ENCODE data around the gene AKTIP.
A peak's percentile ranks its signal among the peaks of the same experiment; 100 is the strongest.
"Not testable (repeated sequence)": the region's sequence is repeated elsewhere in the genome, so short reads cannot be mapped to it uniquely, and the experiment has no call there.

The AKTIP gene

GRCh38 chr16:53517851-53518250, 14.8 kb upstream of the AKTIP start:
- DNase-seq (ENCODE audit: extremely low read depth in 1 of 2, low read depth in 1 of 2) = no peak

- no peak for DNase-seq (ENCODE audit: extremely low read depth in 1 of 2, low read depth in 1 of 2)
Measured at GRCh38 chr16:53515811-53516210, 12.8 kb upstream of the AKTIP start.

- no peak for DNase-seq (ENCODE audit: extremely low read depth in 1 of 2, low read depth in 1 of 2)
Measured at GRCh38 chr16:53515259-53515658, 12.2 kb upstream of the AKTIP start.

GRCh38 chr16:53512795-53513194, 9.8 kb upstream of the AKTIP start:
- not testable (repeated sequence) for DNase-seq (ENCODE audit: extremely low read depth in 1 of 2, low read depth in 1 of 2)

GRCh38 chr16:53511403-53512280, 8.6 kb upstream of the AKTIP start:
- no peak for DNase-seq (ENCODE audit: extremely low read depth in 1 of 2, low read depth in 1 of 2)

- DNase-seq (ENCODE audit: extremely low read depth in 1 of 2, low read depth in 1 of 2) = no peak
Measured at GRCh38 chr16:53511084-53511402, 8.0 kb upstream of the AKTIP start.

- DNase-seq (ENCODE audit: extremely low read depth in 1 of 2, low read depth in 1 of 2) = no peak
Measured at GRCh38 chr16:53510704-53511070, 7.7 kb upstream of the AKTIP start.

GRCh38 chr16:53509906-53510703, 7.1 kb upstream of the AKTIP start:
- DNase-seq (ENCODE audit: extremely low read depth in 1 of 2, low read depth in 1 of 2) = peak in 1 of 2 donors; percentile 31

GRCh38 chr16:53507464-53508179, 4.6 kb upstream of the AKTIP start:
- no peak for DNase-seq (ENCODE audit: extremely low read depth in 1 of 2, low read depth in 1 of 2)

GRCh38 chr16:53506254-53506653, 3.2 kb upstream of the AKTIP start:
- no peak for DNase-seq (ENCODE audit: extremely low read depth in 1 of 2, low read depth in 1 of 2)

- DNase-seq (ENCODE audit: extremely low read depth in 1 of 2, low read depth in 1 of 2) = no peak
Measured at GRCh38 chr16:53504665-53505064, 1.7 kb upstream of the AKTIP start.

GRCh38 chr16:53503991-53504663, 1.1 kb upstream of the AKTIP start:
- no peak for DNase-seq (ENCODE audit: extremely low read depth in 1 of 2, low read depth in 1 of 2)

- DNase-seq (ENCODE audit: extremely low read depth in 1 of 2, low read depth in 1 of 2) = peak; percentile 99
Measured at GRCh38 chr16:53503270-53503923, 388 bp upstream of the AKTIP start.

GRCh38 chr16:53501216-53501859, 1.7 kb downstream of the AKTIP start:
- DNase-seq (ENCODE audit: extremely low read depth in 1 of 2, low read depth in 1 of 2) = no peak

- DNase-seq (ENCODE audit: extremely low read depth in 1 of 2, low read depth in 1 of 2) = no peak
Measured at GRCh38 chr16:53498984-53499383, 4.0 kb downstream of the AKTIP start.

- no peak for DNase-seq (ENCODE audit: extremely low read depth in 1 of 2, low read depth in 1 of 2)
Measured at GRCh38 chr16:53495325-53495724, 7.7 kb downstream of the AKTIP start.

- DNase-seq (ENCODE audit: extremely low read depth in 1 of 2, low read depth in 1 of 2) = no peak
Measured at GRCh38 chr16:53494636-53495035, 8.4 kb downstream of the AKTIP start.

- DNase-seq (ENCODE audit: extremely low read depth in 1 of 2, low read depth in 1 of 2) = no peak
Measured at GRCh38 chr16:53492503-53492902, 10.5 kb downstream of the AKTIP start.

- DNase-seq (ENCODE audit: extremely low read depth in 1 of 2, low read depth in 1 of 2) = no peak
Measured at GRCh38 chr16:53489755-53490154, 13.3 kb downstream of the AKTIP start.

GRCh38 chr16:53486230-53486629, 16.8 kb downstream of the AKTIP start:
- DNase-seq (ENCODE audit: extremely low read depth in 1 of 2, low read depth in 1 of 2) = no peak
